Thymus (tissue), 11 donors: ENCODE data around the gene CFDP1. TPM values are rescaled to one million over a fixed set of nuclear protein-coding genes. Genes with fewer than 3 reads are reported as not detected.
A peak's percentile ranks its signal among the peaks of the same experiment; 100 is the strongest.

Experiments used
- DNase-seq, 9 donors: peaks; one replicate each; pipeline ENCODE4 v3.0.0-alpha.2; 2013; ENCODE audit warnings: low spot score in 9 of 9, low read depth in 6 of 9, missing footprints in 1 of 9
- H3K27ac ChIP-seq, 2 donors: one replicate each; pipeline ENCODE4 v1.5.1; 2013; ENCODE audit warnings: control low read depth in 1 of 2, low read depth in 1 of 2, low read length in 1 of 2, mild to moderate bottlenecking in 1 of 2, moderate library complexity in 1 of 2
- H3K27me3 ChIP-seq, 2 donors: one replicate each; pipeline ENCODE4 v1.5.1; 2013; ENCODE audit warnings: low read length in 1 of 2; ENCODE audit not compliant: control insufficient read depth in 2 of 2, insufficient read depth in 1 of 2
- H3K36me3 ChIP-seq, 2 donors: one replicate each; pipeline ENCODE4 v1.5.1; 2013; ENCODE audit warnings: low read length in 1 of 2, mild to moderate bottlenecking in 1 of 2, moderate library complexity in 1 of 2; ENCODE audit not compliant: control insufficient read depth in 2 of 2, insufficient read depth in 2 of 2
- H3K4me1 ChIP-seq, 2 donors: one replicate each; pipeline ENCODE4 v1.5.1; 2013; ENCODE audit warnings: low read length in 2 of 2; ENCODE audit not compliant: control insufficient read depth in 2 of 2, insufficient read depth in 2 of 2
- H3K4me3 ChIP-seq, 2 donors: one replicate each; pipeline ENCODE4 v1.5.1; 2013; ENCODE audit warnings: low read length in 2 of 2, control low read depth in 1 of 2, mild to moderate bottlenecking in 1 of 2
- H3K9me3 ChIP-seq, 2 donors: one replicate each; pipeline ENCODE4 v1.5.1; 2013; ENCODE audit warnings: low read length in 1 of 2, mild to moderate bottlenecking in 1 of 2; ENCODE audit not compliant: control insufficient read depth in 2 of 2, insufficient read depth in 1 of 2
- WGBS: extraction: QIAGEN DNeasy Blood & Tissue Kit; methylation state at CpG from one replicate; pipeline ENCODE4 v1.1.7; 2013; 5-methylcytosine and 5-hydroxymethylcytosine counted together
- polyA plus RNA-seq: library from polyadenylated mRNA; stranded (reverse); fragments of 200-250 nt; gene quantifications from one replicate; pipeline ENCODE4 v1.2.3, GENCODE V29; 2013
- total RNA-seq: library from RNA; stranded (reverse); fragments of 120-200 nt; gene quantifications from one replicate; pipeline ENCODE4 v1.2.4, GENCODE V29; 2013
- donor health status: healthy.

Gene CFDP1
- total and polyA plus RNA-seq, 2 donors = 78.3 to 78.5 TPM

- Histone ChIP-seq H3K9me3 (no peaks in the 10 kb centered on the region), H3K27ac (peak within 1 kb of the TSS in 1 of 2 donors; percentile 31), H3K4me3 (peak within 1 kb of the TSS in 1 of 2 donors; percentile 38), H3K36me3 (no peaks in the 10 kb centered on the region), H3K27me3 (peaks cover 84 to 94% of the 10 kb centered on the region in 2 donors), H3K4me1 (peaks cover 4 to 8% of the 10 kb centered on the region in 2 donors)
- DNase-seq = peak in 3 of 9 donors; percentile 10 to 41 (median 23)
- WGBS = 5% methylated on average over 84 of the region's 84 CpGs
Observed at GRCh38 chr16:75251280-75252048, 181.8 kb downstream of the CFDP1 start, which contains the start of gene BCAR1. Gene BCAR1, minus strand, starts transcription at chr16:75251624. Its CDS starts 142 bp downstream, at chr16:75251482.

GRCh38 chr16:75250809-75251279 lies 182.5 kb downstream of the CFDP1 start:
- Histone ChIP-seq H3K4me3 (peak overlapping the region in 1 of 2 donors; percentile 38), H3K27me3 (peaks cover 84 to 94% of the 10 kb centered on the region in 2 donors), H3K36me3 (no peaks in the 10 kb centered on the region), H3K9me3 (no peaks in the 10 kb centered on the region), H3K4me1 (peaks cover 4 to 8% of the 10 kb centered on the region in 2 donors), H3K27ac (peak overlapping the region in 1 of 2 donors; percentile 31)
- no peak for DNase-seq
- 2% methylated on average over 59 of the region's 59 CpGs for WGBS

- DNase-seq = no peak
Observed at GRCh38 chr16:75250089-75250808, 183.1 kb downstream of the CFDP1 start.

GRCh38 chr16:75249441-75249840 lies 183.9 kb downstream of the CFDP1 start:
- Histone ChIP-seq H3K4me1 (peaks cover 4 to 17% of the 10 kb centered on the region in 2 donors), H3K27me3 (peaks cover 76 to 94% of the 10 kb centered on the region in 2 donors), H3K4me3 (no peak overlapping the region), H3K27ac (no peak overlapping the region), H3K9me3 (no peaks in the 10 kb centered on the region), H3K36me3 (no peaks in the 10 kb centered on the region)
- no peak for DNase-seq
- WGBS = 88% methylated on average over 5 of the region's 5 CpGs

More at GRCh38 chr16:75250089-75250808, 183.1 kb downstream of the CFDP1 start:
- WGBS = 7% methylated on average over 29 of the region's 29 CpGs
- Histone ChIP-seq H3K27me3 (peaks cover 84 to 96% of the 10 kb centered on the region in 2 donors), H3K9me3 (no peaks in the 10 kb centered on the region), H3K4me1 (peaks cover 4 to 13% of the 10 kb centered on the region in 2 donors), H3K27ac (no peak overlapping the region), H3K4me3 (peak overlapping the region in 1 of 2 donors; percentile 38), H3K36me3 (no peaks in the 10 kb centered on the region)

- H3K4me3 ChIP-seq = no peak overlapping the region
Observed at GRCh38 chr16:75248536-75249380, 184.5 kb downstream of the CFDP1 start.

GRCh38 chr16:75248142-75248535 lies 185.2 kb downstream of the CFDP1 start:
- Histone ChIP-seq H3K27me3 (peaks cover 62 to 83% of the 10 kb centered on the region in 2 donors), H3K36me3 (no peaks in the 10 kb centered on the region), H3K9me3 (no peaks in the 10 kb centered on the region), H3K4me3 (no peak overlapping the region), H3K4me1 (peaks cover 4 to 19% of the 10 kb centered on the region in 2 donors), H3K27ac (no peak overlapping the region)
- no peak for DNase-seq
- 82% methylated on average over 13 of the region's 13 CpGs for WGBS

More at GRCh38 chr16:75248536-75249380, 184.5 kb downstream of the CFDP1 start:
- Histone ChIP-seq H3K9me3 (no peaks in the 10 kb centered on the region), H3K27me3 (peaks cover 69 to 90% of the 10 kb centered on the region in 2 donors), H3K36me3 (no peaks in the 10 kb centered on the region), H3K27ac (no peak overlapping the region), H3K4me1 (peaks cover 4 to 19% of the 10 kb centered on the region in 2 donors)
- DNase-seq = no peak
- WGBS = 88% methylated on average over 17 of the region's 17 CpGs

GRCh38 chr16:75247249-75247648 lies 186.1 kb downstream of the CFDP1 start:
- peaks cover 54 to 75% of the 10 kb centered on the region in 2 donors for H3K27me3 ChIP-seq
- WGBS = 96% methylated on average over 13 of the region's 13 CpGs
- no peak overlapping the region for H3K4me3 ChIP-seq
- no peak overlapping the region for H3K27ac ChIP-seq
- H3K9me3 ChIP-seq = no peaks in the 10 kb centered on the region
- DNase-seq = no peak
- H3K4me1 ChIP-seq = peaks cover 4 to 19% of the 10 kb centered on the region in 2 donors
- H3K36me3 ChIP-seq = no peaks in the 10 kb centered on the region

GRCh38 chr16:75246504-75247205 lies 186.6 kb downstream of the CFDP1 start:
- H3K4me1 ChIP-seq = peaks cover 4 to 16% of the 10 kb centered on the region in 2 donors

More at GRCh38 chr16:75246504-75247205, 186.6 kb downstream of the CFDP1 start:
- peaks cover 48 to 69% of the 10 kb centered on the region in 2 donors for H3K27me3 ChIP-seq
- DNase-seq = no peak
- 98% methylated on average over 12 of the region's 12 CpGs for WGBS
- no peaks in the 10 kb centered on the region for H3K9me3 ChIP-seq
- H3K4me3 ChIP-seq = no peak overlapping the region
- no peaks in the 10 kb centered on the region for H3K36me3 ChIP-seq
- H3K27ac ChIP-seq = no peak overlapping the region
